Naive thymus-derived CD8-positive, alpha-beta T cell (primary cell): Measurements from ENCODE around the gene GPR15LG. TPM values are rescaled to one million over a fixed set of nuclear protein-coding genes. Genes with fewer than 3 reads are reported as not detected.

Source experiments
- ATAC-seq, 2 donors: fragments of 150-1000 bp; cut with Tn5 transposase in 1 of 2; sonication (Bioruptor Pico), chemical (Tn5 transposase) in 1 of 2; 1 replicate in 1 of 2; 2 replicates in 1 of 2; pipeline ENCODE4 v1.10.0; 2021; ENCODE audit warnings: mild to moderate bottlenecking in 2 of 2, moderate library complexity in 2 of 2
- POLR2A ChIA-PET: fragments of 350-600 bp; sonication (Branson Sonifier 250); formaldehyde crosslinking; loops from one replicate; lab custom pipeline; 2021; ENCODE audit warnings: antibody characterized with exemption; lab: Charles Lee
- DNase-seq, 10 donors: peaks; one replicate each; pipeline versions ENCODE4 v3.0.0 to v3.0.0-alpha.2; 2020 to 2022
- H3K27ac Mint-ChIP-seq, 10 donors: one replicate each; pipeline ENCODE4 v1.8.0; 2020 to 2022; ENCODE audit warnings: mild to moderate bottlenecking in 10 of 10, mixed read lengths in 10 of 10, moderate library complexity in 4 of 10, inconsistent platforms in 1 of 10
- H3K27me3 Mint-ChIP-seq, 5 donors: one replicate each; pipeline ENCODE4 v1.8.0; 2021 to 2022; ENCODE audit warnings: mixed read lengths in 5 of 5
- H3K36me3 Mint-ChIP-seq, 3 donors: one replicate each; pipeline ENCODE4 v1.8.0; 2020 to 2022; ENCODE audit warnings: mixed read lengths in 3 of 3, mild to moderate bottlenecking in 2 of 3, inconsistent platforms in 1 of 3
- H3K4me1 Mint-ChIP-seq, 4 donors: one replicate each; pipeline ENCODE4 v1.8.0; 2021 to 2022; ENCODE audit warnings: mixed read lengths in 4 of 4
- H3K4me3 Mint-ChIP-seq, 10 donors: one replicate each; pipeline ENCODE4 v1.8.0; 2020 to 2022; ENCODE audit warnings: mild to moderate bottlenecking in 10 of 10, mixed read lengths in 10 of 10, moderate library complexity in 6 of 10, inconsistent platforms in 1 of 10
- H3K9me3 Mint-ChIP-seq, 9 donors: one replicate each; pipeline ENCODE4 v1.8.0; 2020 to 2022; ENCODE audit warnings: mixed read lengths in 9 of 9, mild to moderate bottlenecking in 3 of 9, inconsistent platforms in 1 of 9, moderate library complexity in 1 of 9
- polyA plus RNA-seq, 3 donors: library from polyadenylated mRNA; unstranded; fragments of 300-500 nt; fragmentation: Illumina TruSeq; gene quantifications; one replicate each; pipeline ENCODE4 v1.2.3, GENCODE V29; 2021
- total RNA-seq, 8 experiments: library from RNA in 2 of 8; stranded (reverse) in 2 of 8; gene quantifications; one replicate each; pipeline ENCODE4 v1.2.3 and lab custom pipeline; 2021 to 2026

GPR15LG gene
- total and polyA plus RNA-seq, 5 experiments from 2014 or later = not detected

GRCh38 chr10:84181631-84182030 is 8.0 kb downstream of the GPR15LG start:
- Mint-ChIP-seq H3K4me1 (peaks cover 0 to 10% (median 6%) of the 10 kb centered on the region in 4 donors), H3K27me3 (no peaks in the 10 kb centered on the region), H3K9me3 (no peaks in the 10 kb centered on the region), H3K4me3 (no peak overlapping the region), H3K27ac (peak overlapping the region in 1 of 10 donors; percentile 60), H3K36me3 (no peaks in the 10 kb centered on the region)
- ATAC-seq = no peak
- POLR2A ChIA-PET = no interaction called here
- DNase-seq = no peak

- H3K27me3 Mint-ChIP-seq = no peaks in the 10 kb centered on the region
- no peak overlapping the region for H3K4me3 Mint-ChIP-seq
- H3K36me3 Mint-ChIP-seq = no peaks in the 10 kb centered on the region
- peaks cover 0 to 10% (median 3%) of the 10 kb centered on the region in 4 donors for H3K4me1 Mint-ChIP-seq
- H3K9me3 Mint-ChIP-seq = no peaks in the 10 kb centered on the region
- POLR2A ChIA-PET = no interaction called here
- no peak for DNase-seq
- no peak for ATAC-seq
- no peak overlapping the region for H3K27ac Mint-ChIP-seq
Observed at GRCh38 chr10:84184517-84184916, 10.9 kb downstream of the GPR15LG start.

- Mint-ChIP-seq H3K4me1 (peaks cover 2 to 15% (median 8%) of the 10 kb centered on the region in 4 donors), H3K27ac (no peak overlapping the region), H3K4me3 (no peak overlapping the region), H3K9me3 (no peaks in the 10 kb centered on the region), H3K36me3 (no peaks in the 10 kb centered on the region), H3K27me3 (no peaks in the 10 kb centered on the region)
- ATAC-seq (no peak), DNase-seq (no peak)
- POLR2A ChIA-PET = no interaction called here
Observed at GRCh38 chr10:84185526-84186175, 12.1 kb downstream of the GPR15LG start.

GRCh38 chr10:84188815-84189214 is 15.2 kb downstream of the GPR15LG start:
- no peaks in the 10 kb centered on the region for H3K36me3 Mint-ChIP-seq
- no peak overlapping the region for H3K4me3 Mint-ChIP-seq
- ATAC-seq = no peak
- peaks cover 11 to 24% (median 19%) of the 10 kb centered on the region in 4 donors for H3K4me1 Mint-ChIP-seq
- no peak overlapping the region for H3K27ac Mint-ChIP-seq
- H3K9me3 Mint-ChIP-seq = no peaks in the 10 kb centered on the region
- H3K27me3 Mint-ChIP-seq = peaks cover 0 to 3% (median 0%) of the 10 kb centered on the region in 5 donors
- DNase-seq = peak in 1 of 10 donors; percentile 11
- POLR2A ChIA-PET = no interaction called here

DNA sequence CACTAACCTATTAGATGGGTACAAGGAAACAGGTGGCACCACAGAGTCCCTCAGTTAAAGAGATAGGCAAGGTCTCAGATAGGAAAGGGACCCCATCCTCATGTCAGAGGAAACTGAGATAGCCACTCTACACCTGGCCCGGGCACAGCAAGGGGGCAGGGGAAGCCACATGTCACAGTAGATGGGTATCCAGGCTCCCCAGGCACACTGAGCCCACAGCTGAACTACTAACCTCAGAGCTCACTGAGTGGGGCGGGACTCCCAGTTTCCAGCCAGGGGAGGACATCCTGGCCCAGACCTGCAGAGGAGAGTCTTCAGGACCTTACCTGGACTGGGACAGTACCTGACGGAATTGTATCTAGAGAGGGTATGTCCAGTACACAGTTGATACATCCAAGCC is 17.0 kb downstream of the GPR15LG start:
- Mint-ChIP-seq H3K9me3 (no peaks in the 10 kb centered on the region), H3K27ac (peak overlapping the region in 4 of 10 donors; percentile 9 to 79 (median 40)), H3K4me3 (no peak overlapping the region), H3K27me3 (peaks cover 0 to 5% (median 3%) of the 10 kb centered on the region in 5 donors), H3K4me1 (peaks cover 9 to 23% (median 20%) of the 10 kb centered on the region in 4 donors), H3K36me3 (no peaks in the 10 kb centered on the region)
- POLR2A ChIA-PET = interaction anchor here (0.9 kb wide), 1 partner anchor 51 kb away, joined by 5 read pairs; the partner anchor contains the start of gene GHITM
- DNase-seq (peak in 1 of 10 donors; percentile 58), ATAC-seq (peak in 1 of 2 donors; percentile 13)

GRCh38 chr10:84191106-84191505 is 17.5 kb downstream of the GPR15LG start:
- POLR2A ChIA-PET = interaction anchor here (0.9 to 1.5 kb wide), 2 partner anchors 14 to 52 kb away, joined by 3 to 5 read pairs; partner anchors contain the start of gene GHITM
- Mint-ChIP-seq H3K27ac (peak overlapping the region in 8 of 10 donors; percentile 2 to 70 (median 31)), H3K4me1 (peaks cover 9 to 24% (median 20%) of the 10 kb centered on the region in 4 donors), H3K4me3 (peak overlapping the region in 4 of 10 donors; percentile 2 to 9 (median 6)), H3K27me3 (peaks cover 0 to 8% (median 8%) of the 10 kb centered on the region in 5 donors), H3K36me3 (no peaks in the 10 kb centered on the region), H3K9me3 (no peaks in the 10 kb centered on the region)
- ATAC-seq (peak; percentile 51 to 86), DNase-seq (peak in 6 of 10 donors; percentile 33 to 70 (median 56))

- DNase-seq (no peak), ATAC-seq (no peak)
- peak overlapping the region in 2 of 10 donors; percentile 15 to 69 for H3K27ac Mint-ChIP-seq
- peaks cover 2 to 24% (median 16%) of the 10 kb centered on the region in 5 donors for H3K27me3 Mint-ChIP-seq
- H3K4me3 Mint-ChIP-seq = peak overlapping the region in 6 of 10 donors; percentile 22 to 71 (median 45)
- H3K36me3 Mint-ChIP-seq = no peaks in the 10 kb centered on the region
- H3K9me3 Mint-ChIP-seq = no peaks in the 10 kb centered on the region
- H3K4me1 Mint-ChIP-seq = peaks cover 12 to 24% (median 20%) of the 10 kb centered on the region in 4 donors
- POLR2A ChIA-PET = no interaction called here
Observed at GRCh38 chr10:84193327-84193726, 19.7 kb downstream of the GPR15LG start.

- peaks cover 5 to 28% (median 16%) of the 10 kb centered on the region in 5 donors for H3K27me3 Mint-ChIP-seq
- no peaks in the 10 kb centered on the region for H3K9me3 Mint-ChIP-seq
- H3K27ac Mint-ChIP-seq = no peak overlapping the region
- DNase-seq = no peak
- POLR2A ChIA-PET = no interaction called here
- H3K36me3 Mint-ChIP-seq = no peaks in the 10 kb centered on the region
- H3K4me1 Mint-ChIP-seq = peaks cover 12 to 24% (median 19%) of the 10 kb centered on the region in 4 donors
- no peak for ATAC-seq
- peak overlapping the region; percentile 52 to 79 (median 64) for H3K4me3 Mint-ChIP-seq
Observed at GRCh38 chr10:84193846-84194423, 20.3 kb downstream of the GPR15LG start.

DNA sequence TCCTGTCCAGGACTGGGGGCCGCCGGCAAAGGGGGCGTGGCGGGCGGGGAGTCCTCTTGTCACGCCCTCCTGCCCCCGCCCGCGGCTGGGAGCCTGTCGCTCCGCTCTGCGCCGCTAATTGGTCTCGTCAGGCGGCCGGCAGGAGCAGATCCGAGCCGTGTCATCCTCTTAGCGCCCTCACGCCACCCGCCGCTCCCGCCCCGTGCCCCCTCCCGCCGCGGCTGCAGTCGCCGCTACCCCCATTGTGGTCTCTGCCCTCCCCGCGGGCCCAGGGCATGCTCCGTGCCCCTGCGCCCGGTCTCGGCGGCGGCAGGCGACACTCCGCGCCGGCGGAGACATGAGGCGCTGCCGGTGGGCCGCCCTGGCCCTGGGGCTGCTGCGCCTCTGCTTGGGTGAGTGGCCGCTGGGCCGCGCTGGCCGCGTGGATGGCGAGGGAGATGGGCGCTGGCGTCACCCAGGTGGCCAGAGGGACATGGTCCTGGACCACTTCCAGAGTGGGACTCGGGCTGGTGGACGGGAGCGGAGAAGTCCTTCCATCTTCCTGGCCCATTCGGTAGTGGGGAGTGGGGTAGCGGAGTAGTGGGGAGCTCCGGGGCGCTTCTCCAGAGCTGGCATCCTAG is 20.9 kb downstream of the GPR15LG start, which contains the start of gene CDHR1:
Gene CDHR1 (plus strand): TSS at position 114 of the 620 bp plus-strand sequence. CDS start 224 bp downstream, at position 338.
- POLR2A ChIA-PET = no interaction called here
- Mint-ChIP-seq H3K27me3 (peaks cover 5 to 28% (median 16%) of the 10 kb centered on the region in 5 donors), H3K27ac (peak within 1 kb of the TSS in 4 of 10 donors; percentile 15 to 77 (median 63)), H3K4me3 (peak within 1 kb of the TSS; percentile 64 to 81 (median 74)), H3K4me1 (peaks cover 12 to 24% (median 18%) of the 10 kb centered on the region in 4 donors), H3K36me3 (no peaks in the 10 kb centered on the region), H3K9me3 (no peaks in the 10 kb centered on the region)
- ATAC-seq (peak; percentile 64 to 81), DNase-seq (peak in 9 of 10 donors; percentile 19 to 53 (median 35))

GRCh38 chr10:84195044-84195830 is 21.6 kb downstream of the GPR15LG start:
- peak overlapping the region; percentile 64 to 81 (median 74) for H3K4me3 Mint-ChIP-seq
- H3K36me3 Mint-ChIP-seq = no peaks in the 10 kb centered on the region
- peak in 1 of 10 donors; percentile 8 for DNase-seq
- H3K27ac Mint-ChIP-seq = peak overlapping the region in 2 of 10 donors; percentile 31 to 57
- no peaks in the 10 kb centered on the region for H3K9me3 Mint-ChIP-seq
- POLR2A ChIA-PET = no interaction called here
- no peak for ATAC-seq
- peaks cover 12 to 23% (median 17%) of the 10 kb centered on the region in 4 donors for H3K4me1 Mint-ChIP-seq
- peaks cover 5 to 28% (median 16%) of the 10 kb centered on the region in 5 donors for H3K27me3 Mint-ChIP-seq

DNA sequence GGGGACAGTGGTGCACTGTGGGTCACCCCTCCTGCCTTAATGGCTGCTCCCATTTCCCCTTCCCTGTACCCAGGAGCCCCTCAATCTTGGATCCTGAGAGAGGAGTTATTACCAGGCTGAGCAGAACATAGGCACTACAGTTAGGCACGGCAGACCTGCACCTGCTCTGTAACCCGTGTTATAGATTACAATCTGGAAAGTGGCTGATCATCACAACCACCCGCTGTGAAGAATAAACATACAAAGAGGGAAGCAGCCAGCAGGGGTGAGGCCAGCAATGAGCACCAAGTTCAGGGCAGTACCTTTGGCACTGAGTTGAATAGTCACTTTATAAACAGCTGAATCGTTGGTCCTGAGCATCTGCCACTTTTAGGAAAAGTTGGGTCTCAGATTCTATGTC is 22.5 kb downstream of the GPR15LG start:
- Mint-ChIP-seq H3K27me3 (peaks cover 5 to 28% (median 16%) of the 10 kb centered on the region in 5 donors), H3K4me3 (peak overlapping the region in 2 of 10 donors; percentile 71 to 81), H3K36me3 (no peaks in the 10 kb centered on the region), H3K27ac (peak overlapping the region in 2 of 10 donors; percentile 10 to 31), H3K4me1 (peaks cover 6 to 14% (median 10%) of the 10 kb centered on the region in 4 donors), H3K9me3 (no peaks in the 10 kb centered on the region)
- ATAC-seq (no peak), DNase-seq (no peak)
- POLR2A ChIA-PET = no interaction called here

GRCh38 chr10:84196941-84197340 is 23.3 kb downstream of the GPR15LG start:
- H3K36me3 Mint-ChIP-seq = no peaks in the 10 kb centered on the region
- H3K4me3 Mint-ChIP-seq = no peak overlapping the region
- H3K27ac Mint-ChIP-seq = no peak overlapping the region
- ATAC-seq = no peak
- POLR2A ChIA-PET = no interaction called here
- no peaks in the 10 kb centered on the region for H3K9me3 Mint-ChIP-seq
- no peak for DNase-seq
- peaks cover 5 to 28% (median 16%) of the 10 kb centered on the region in 5 donors for H3K27me3 Mint-ChIP-seq
- peaks cover 0 to 8% (median 5%) of the 10 kb centered on the region in 4 donors for H3K4me1 Mint-ChIP-seq
